ENCODE measurements around the gene NENF.

DNA sequence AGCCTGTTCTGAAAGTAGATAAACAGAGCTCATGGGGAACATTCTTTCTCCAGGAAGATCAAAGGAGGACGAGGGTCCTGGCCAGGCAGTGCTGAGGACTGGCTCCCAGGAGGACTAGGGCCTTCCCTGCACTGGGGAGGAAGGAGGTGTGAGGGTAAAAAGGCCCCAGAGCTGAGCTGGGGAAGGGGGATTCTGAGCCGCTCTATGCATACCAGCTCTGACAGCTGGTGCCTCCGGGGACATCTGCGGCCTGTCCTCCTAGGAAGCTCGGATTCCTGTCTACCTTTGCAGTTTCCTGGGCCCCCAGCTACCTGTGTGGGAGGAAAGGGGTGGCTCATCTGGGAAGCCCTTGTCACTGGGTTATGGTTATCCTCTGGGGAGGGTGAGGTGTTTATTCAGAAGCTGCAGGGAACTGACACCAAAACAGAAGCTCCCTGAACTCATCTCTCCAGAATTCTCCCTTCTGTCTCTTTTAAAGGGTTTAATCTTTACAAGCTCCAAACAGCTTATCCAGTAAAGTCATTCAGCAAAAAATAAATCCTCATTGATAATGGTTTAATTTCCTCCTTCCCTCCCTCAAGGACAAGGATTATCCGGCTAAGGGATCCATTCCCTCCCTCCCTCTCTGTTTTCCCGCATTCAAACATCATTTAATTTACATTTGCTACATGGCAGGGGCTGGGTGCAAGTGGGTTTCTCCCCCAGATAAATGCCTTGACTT, 31.0 kb downstream of the NENF start:
- TF ChIP-seq EZH2 (optimal IDR thresholded peaks at IDR 0.05; ENCODE audit: low read depth, low read length) = no peak
- TF ChIP-seq, protein P1, sequence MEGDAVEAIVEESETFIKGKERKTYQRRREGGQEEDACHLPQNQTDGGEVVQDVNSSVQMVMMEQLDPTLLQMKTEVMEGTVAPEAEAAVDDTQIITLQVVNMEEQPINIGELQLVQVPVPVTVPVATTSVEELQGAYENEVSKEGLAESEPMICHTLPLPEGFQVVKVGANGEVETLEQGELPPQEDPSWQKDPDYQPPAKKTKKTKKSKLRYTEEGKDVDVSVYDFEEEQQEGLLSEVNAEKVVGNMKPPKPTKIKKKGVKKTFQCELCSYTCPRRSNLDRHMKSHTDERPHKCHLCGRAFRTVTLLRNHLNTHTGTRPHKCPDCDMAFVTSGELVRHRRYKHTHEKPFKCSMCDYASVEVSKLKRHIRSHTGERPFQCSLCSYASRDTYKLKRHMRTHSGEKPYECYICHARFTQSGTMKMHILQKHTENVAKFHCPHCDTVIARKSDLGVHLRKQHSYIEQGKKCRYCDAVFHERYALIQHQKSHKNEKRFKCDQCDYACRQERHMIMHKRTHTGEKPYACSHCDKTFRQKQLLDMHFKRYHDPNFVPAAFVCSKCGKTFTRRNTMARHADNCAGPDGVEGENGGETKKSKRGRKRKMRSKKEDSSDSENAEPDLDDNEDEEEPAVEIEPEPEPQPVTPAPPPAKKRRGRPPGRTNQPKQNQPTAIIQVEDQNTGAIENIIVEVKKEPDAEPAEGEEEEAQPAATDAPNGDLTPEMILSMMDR (IDR thresholded peaks at IDR 0.05; ENCODE audit: low read length) = no peak
